ENCODE data around the gene UROC1. TPM values are rescaled to one million over a fixed set of nuclear protein-coding genes. Genes with fewer than 3 reads are reported as not detected.

UROC1 gene
- total and polyA plus RNA-seq, 2 of the 13 experiments (the other 11 are each of a cell fraction or from before 2014, with no cell fraction given) = 0.71 to 1.3 TPM

GRCh38 chr3:126481808-126482502 is 35.6 kb downstream of the UROC1 start (continued):
- TF ChIP-seq EEA1 (CRISPR knock-in tag; IDR thresholded peaks at IDR 0.05; ENCODE audit: borderline replicate concordance) (no peak), MXD4 (CRISPR knock-in tag; IDR thresholded peaks at IDR 0.05) (no peak), KLF12 (CRISPR knock-in tag; IDR thresholded peaks at IDR 0.05; ENCODE audit: borderline replicate concordance) (no peak), RFXANK (CRISPR knock-in tag; IDR thresholded peaks at IDR 0.05) (no peak), ARID2 (CRISPR knock-in tag; IDR thresholded peaks at IDR 0.05; ENCODE audit: borderline replicate concordance) (no peak), ZFP62 (CRISPR knock-in tag; IDR thresholded peaks at IDR 0.05) (no peak), SIN3B (IDR thresholded peaks at IDR 0.05; ENCODE audit: low read length) (no peak), ZNF720 (CRISPR knock-in tag; IDR thresholded peaks at IDR 0.05) (no peak), TOPORS (CRISPR knock-in tag; IDR thresholded peaks at IDR 0.05) (no peak), ATRX (CRISPR knock-in tag; IDR thresholded peaks at IDR 0.05; ENCODE audit: borderline replicate concordance) (no peak), ZNF24 (IDR thresholded peaks at IDR 0.05) (no peak), ZNF839 (CRISPR knock-in tag; IDR thresholded peaks at IDR 0.05; ENCODE audit: borderline replicate concordance) (no peak), ZBED4 (CRISPR knock-in tag; IDR thresholded peaks at IDR 0.05; ENCODE audit: borderline replicate concordance) (no peak), ZNF781 (CRISPR knock-in tag; IDR thresholded peaks at IDR 0.05; ENCODE audit: borderline replicate concordance, not compliant biosample characterization) (no peak), MTF2 (CRISPR knock-in tag; IDR thresholded peaks at IDR 0.05; ENCODE audit: borderline replicate concordance) (no peak), ZNF563 (CRISPR knock-in tag; IDR thresholded peaks at IDR 0.05) (no peak), NFYC (CRISPR knock-in tag; IDR thresholded peaks at IDR 0.05) (no peak), ARNTL (CRISPR knock-in tag; IDR thresholded peaks at IDR 0.05) (no peak), SRSF1 (optimal IDR thresholded peaks at IDR 0.05; ENCODE audit: low read depth, low read length) (no peak), ZNF816 (CRISPR knock-in tag; IDR thresholded peaks at IDR 0.05; ENCODE audit: borderline replicate concordance) (no peak), TP53 (CRISPR knock-in tag; conservative IDR thresholded peaks at IDR 0.05) (no peak), TAF1 (CRISPR knock-in tag; IDR thresholded peaks at IDR 0.05) (no peak), ZNF282 (IDR thresholded peaks at IDR 0.05; ENCODE audit: partially characterized antibody) (no peak), NFRKB (IDR thresholded peaks at IDR 0.05) (no peak)
- TF ChIP-seq, protein P1, sequence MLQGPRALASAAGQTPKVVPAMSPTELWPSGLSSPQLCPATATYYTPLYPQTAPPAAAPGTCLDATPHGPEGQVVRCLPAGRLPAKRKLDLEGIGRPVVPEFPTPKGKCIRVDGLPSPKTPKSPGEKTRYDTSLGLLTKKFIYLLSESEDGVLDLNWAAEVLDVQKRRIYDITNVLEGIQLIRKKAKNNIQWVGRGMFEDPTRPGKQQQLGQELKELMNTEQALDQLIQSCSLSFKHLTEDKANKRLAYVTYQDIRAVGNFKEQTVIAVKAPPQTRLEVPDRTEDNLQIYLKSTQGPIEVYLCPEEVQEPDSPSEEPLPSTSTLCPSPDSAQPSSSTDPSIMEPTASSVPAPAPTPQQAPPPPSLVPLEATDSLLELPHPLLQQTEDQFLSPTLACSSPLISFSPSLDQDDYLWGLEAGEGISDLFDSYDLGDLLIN (CRISPR knock-in tag; IDR thresholded peaks at IDR 0.05; ENCODE audit: borderline replicate concordance) = no peak
- TF ChIP-seq, protein P2, sequence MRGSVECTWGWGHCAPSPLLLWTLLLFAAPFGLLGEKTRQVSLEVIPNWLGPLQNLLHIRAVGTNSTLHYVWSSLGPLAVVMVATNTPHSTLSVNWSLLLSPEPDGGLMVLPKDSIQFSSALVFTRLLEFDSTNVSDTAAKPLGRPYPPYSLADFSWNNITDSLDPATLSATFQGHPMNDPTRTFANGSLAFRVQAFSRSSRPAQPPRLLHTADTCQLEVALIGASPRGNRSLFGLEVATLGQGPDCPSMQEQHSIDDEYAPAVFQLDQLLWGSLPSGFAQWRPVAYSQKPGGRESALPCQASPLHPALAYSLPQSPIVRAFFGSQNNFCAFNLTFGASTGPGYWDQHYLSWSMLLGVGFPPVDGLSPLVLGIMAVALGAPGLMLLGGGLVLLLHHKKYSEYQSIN (CRISPR knock-in tag; IDR thresholded peaks at IDR 0.05; ENCODE audit: borderline replicate concordance) = no peak
